ENCODE data around the gene RNGTT.
"Not testable (repeated sequence)": the region's sequence is repeated elsewhere in the genome, so short reads cannot be mapped to it uniquely, and the experiment has no call there.

Gene RNGTT

GRCh38 chr6:88808381-88808780, 155.0 kb downstream of the RNGTT start:
- no peak for DNase-seq (ENCODE audit: low read depth in 2 of 2)

GRCh38 chr6:88807622-88808021, 155.8 kb downstream of the RNGTT start:
- no peak for DNase-seq (ENCODE audit: low read depth in 2 of 2)

GRCh38 chr6:88806728-88807127, 156.7 kb downstream of the RNGTT start:
- DNase-seq (ENCODE audit: low read depth in 2 of 2): no peak

GRCh38 chr6:88804701-88805100, 158.7 kb downstream of the RNGTT start:
- no peak for DNase-seq (ENCODE audit: low read depth in 2 of 2)

- DNase-seq (ENCODE audit: low read depth in 2 of 2): no peak
Measured at GRCh38 chr6:88785478-88785877, 177.9 kb downstream of the RNGTT start.

- peak in 1 of 2 donors; percentile 10 for DNase-seq (ENCODE audit: low read depth in 2 of 2)
Measured at GRCh38 chr6:88780714-88781389, 182.6 kb downstream of the RNGTT start.

GRCh38 chr6:88775866-88776571, 187.4 kb downstream of the RNGTT start:
- DNase-seq (ENCODE audit: low read depth in 2 of 2): no peak

GRCh38 chr6:88768114-88768513, 195.3 kb downstream of the RNGTT start:
- not testable (repeated sequence) for DNase-seq (ENCODE audit: low read depth in 2 of 2)

GRCh38 chr6:88764081-88764480, 199.3 kb downstream of the RNGTT start:
- no peak for DNase-seq (ENCODE audit: low read depth in 2 of 2)

GRCh38 chr6:88763160-88763559, 200.3 kb downstream of the RNGTT start:
- no peak for DNase-seq (ENCODE audit: low read depth in 2 of 2)

GRCh38 chr6:88761237-88762031, 202.0 kb downstream of the RNGTT start:
- DNase-seq (ENCODE audit: low read depth in 2 of 2): no peak

GRCh38 chr6:88760091-88760490, 203.3 kb downstream of the RNGTT start:
- DNase-seq (ENCODE audit: low read depth in 2 of 2): no peak

- no peak for DNase-seq (ENCODE audit: low read depth in 2 of 2)
Measured at GRCh38 chr6:88750936-88751335, 212.5 kb downstream of the RNGTT start.

GRCh38 chr6:88749849-88750248, 213.6 kb downstream of the RNGTT start:
- DNase-seq (ENCODE audit: low read depth in 2 of 2): no peak

GRCh38 chr6:88748141-88748540, 215.3 kb downstream of the RNGTT start:
- DNase-seq (ENCODE audit: low read depth in 2 of 2): no peak

- no peak for DNase-seq (ENCODE audit: low read depth in 2 of 2)
Measured at GRCh38 chr6:88741939-88742338, 221.5 kb downstream of the RNGTT start.

GRCh38 chr6:88741071-88741470, 222.3 kb downstream of the RNGTT start:
- no peak for DNase-seq (ENCODE audit: low read depth in 2 of 2)

- DNase-seq (ENCODE audit: low read depth in 2 of 2): no peak
Measured at GRCh38 chr6:88734544-88734943, 228.9 kb downstream of the RNGTT start.

GRCh38 chr6:88730611-88731011, 232.8 kb downstream of the RNGTT start:
- no peak for DNase-seq (ENCODE audit: low read depth in 2 of 2)

GRCh38 chr6:88728756-88729155, 234.7 kb downstream of the RNGTT start:
- no peak for DNase-seq (ENCODE audit: low read depth in 2 of 2)

GRCh38 chr6:88726409-88726808, 237.0 kb downstream of the RNGTT start:
- DNase-seq (ENCODE audit: low read depth in 2 of 2): not testable (repeated sequence)

GRCh38 chr6:88725111-88725975, 238.1 kb downstream of the RNGTT start:
- DNase-seq (ENCODE audit: low read depth in 2 of 2): peak; percentile 5 to 15
